DMS 273 treated with DMSO at 0.1 percent for 48 hours (cell line): ENCODE results near the gene KLF15.

Source experiments
- DNase-seq: peaks from one replicate; lab custom pipeline; 2025; lab: John Stamatoyannopoulos, UW

KLF15 gene

DNA sequence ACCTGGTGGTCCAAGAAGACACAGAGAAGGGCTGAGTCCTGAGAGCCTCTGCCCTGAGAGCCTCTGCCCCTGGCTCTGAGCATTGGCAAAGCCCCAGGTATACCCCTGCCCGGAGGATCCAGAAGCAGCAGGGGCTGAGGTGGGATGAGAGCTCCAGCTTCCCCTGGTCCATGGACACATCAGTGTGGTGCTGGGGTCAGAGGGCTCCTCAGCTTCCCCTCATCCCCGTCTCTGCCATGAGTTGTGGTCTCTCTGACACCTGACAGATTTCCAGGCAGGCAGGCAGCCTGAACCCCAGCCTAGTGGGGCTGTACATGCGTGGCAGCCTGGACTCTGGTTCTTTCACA is 3.5 kb upstream of the KLF15 start:
- DNase-seq: no peak

DNA sequence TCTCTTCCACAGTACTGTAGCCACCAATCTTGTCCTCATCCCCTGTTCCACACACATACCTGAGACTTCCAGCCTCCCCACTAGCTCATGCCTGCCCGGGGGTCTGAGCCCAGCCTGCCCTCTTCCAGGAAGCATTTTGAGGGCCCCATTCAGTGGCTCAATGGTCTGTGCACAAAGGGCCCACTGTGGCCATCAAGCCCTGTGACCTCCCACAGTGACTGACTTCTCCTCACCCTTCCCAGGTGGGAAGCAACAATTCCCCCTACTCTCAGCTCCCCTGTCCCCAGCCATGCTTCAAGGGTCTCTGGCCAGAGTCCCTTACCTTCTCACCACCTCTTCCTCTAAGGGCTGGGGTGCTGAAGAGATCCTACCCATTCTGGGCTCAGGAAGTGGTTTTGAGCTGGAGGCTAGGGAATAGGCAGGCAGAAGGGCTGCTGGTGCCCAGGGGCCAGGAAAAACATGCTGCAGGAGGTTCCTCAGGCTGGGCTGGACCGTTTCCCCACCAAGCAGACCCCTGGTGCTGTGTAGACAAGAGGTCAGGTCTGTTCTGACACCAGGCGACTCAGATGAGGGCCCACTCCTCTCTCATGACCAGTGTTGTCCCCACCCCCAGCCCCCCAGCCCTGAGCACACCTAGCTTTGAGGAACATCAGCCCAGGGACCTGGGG is 3.0 kb upstream of the KLF15 start:
- no peak for DNase-seq

DNA sequence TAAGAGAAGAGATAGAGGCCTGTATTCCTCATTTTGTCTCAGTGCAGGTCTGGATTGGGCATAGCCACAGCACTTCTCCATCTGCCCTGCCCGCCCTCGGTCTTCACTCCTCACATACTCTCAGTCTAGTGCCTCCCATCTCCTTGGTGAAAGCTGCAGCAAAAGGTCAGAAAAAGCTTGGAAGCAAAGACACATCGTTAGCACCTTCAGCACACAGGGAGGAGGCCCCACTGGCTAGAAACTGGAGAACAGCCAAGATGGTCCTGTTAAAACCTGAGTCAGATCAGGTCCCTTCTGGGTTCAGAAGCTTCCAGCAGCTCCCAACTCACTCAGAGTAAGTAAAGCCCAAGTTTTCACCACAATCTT is 1.6 kb upstream of the KLF15 start:
- no peak for DNase-seq

DNA sequence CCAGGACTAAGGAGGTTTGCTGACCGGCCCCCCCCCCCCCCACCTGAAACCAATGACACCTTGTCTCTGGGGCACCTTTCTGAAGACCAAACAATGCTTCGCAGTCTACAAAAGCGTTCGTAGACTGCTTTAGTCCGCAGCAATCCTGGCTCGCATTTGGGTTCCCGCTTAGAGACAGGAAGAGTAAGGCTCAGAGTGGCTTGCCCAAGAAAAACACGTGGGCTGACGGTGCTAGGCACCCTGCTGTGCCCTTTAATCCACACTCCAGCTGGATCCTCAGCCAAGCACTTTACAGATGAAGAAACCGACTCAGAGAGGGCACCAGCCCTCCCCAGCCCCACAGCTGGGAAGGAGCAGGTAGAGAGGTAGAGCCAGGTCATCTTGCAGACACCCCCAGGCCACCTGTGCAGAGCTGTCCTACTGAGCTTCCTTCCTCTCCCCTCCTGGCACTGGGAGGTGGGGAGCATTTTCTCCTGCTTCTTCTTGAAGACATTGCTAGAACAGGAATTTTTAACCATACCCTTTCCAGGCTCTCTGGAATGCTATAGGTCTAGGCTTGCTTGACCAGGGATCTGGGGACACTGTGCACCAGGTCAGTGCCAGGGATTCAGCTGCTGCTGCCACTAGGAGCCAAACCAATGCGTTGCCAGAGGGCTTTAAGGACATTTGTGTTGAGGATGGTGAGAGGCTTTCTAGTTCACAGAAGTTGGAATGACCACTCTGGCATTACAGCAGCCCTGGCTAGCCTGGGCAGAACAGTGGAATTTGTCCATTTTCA is 1.0 kb upstream of the KLF15 start:
- peak; percentile 56 for DNase-seq

DNA sequence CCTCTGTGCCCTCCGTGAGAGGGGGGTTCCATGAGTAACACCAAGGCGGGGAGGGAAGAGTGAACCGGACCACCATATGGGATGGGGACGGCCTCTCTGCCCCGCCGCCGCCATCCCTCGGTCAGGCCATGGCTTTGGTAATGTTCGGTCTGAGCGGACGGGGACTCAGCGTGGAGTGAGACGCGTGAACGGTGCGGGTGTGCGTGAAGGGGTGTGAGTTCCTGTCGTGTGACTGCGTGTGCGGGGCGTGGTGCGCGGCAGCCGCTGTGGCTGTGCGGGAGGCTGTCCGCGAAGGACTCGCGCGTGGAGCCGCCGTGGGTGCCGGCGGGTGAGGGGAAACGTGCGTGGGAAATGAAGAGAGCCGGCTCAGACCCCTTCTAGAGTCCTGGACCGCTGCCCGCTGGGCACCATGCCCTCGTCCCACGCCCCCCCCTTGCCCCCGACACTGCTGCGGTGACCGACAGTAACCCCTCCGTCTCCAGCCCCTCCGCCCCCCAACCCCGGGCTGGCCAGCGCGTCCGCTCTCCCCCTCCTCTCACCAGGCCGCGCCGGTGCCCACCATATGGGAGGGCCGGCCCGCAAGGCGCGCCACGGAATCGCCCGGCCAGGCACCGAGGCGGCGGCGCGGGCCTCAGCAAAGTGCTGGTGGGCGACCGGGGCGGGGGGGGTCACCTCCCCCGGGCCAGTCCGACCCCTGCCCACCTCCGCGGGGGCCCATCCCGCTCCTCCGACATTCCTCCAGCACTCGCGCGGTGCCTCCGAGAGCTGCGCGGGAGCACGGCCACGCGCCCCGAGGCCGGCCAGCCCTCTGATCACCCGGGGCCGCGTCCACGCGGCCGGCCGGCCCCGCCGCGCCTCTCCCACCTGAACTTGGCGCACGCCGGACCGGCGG is 589 bp downstream of the KLF15 start:
- no peak for DNase-seq

DNA sequence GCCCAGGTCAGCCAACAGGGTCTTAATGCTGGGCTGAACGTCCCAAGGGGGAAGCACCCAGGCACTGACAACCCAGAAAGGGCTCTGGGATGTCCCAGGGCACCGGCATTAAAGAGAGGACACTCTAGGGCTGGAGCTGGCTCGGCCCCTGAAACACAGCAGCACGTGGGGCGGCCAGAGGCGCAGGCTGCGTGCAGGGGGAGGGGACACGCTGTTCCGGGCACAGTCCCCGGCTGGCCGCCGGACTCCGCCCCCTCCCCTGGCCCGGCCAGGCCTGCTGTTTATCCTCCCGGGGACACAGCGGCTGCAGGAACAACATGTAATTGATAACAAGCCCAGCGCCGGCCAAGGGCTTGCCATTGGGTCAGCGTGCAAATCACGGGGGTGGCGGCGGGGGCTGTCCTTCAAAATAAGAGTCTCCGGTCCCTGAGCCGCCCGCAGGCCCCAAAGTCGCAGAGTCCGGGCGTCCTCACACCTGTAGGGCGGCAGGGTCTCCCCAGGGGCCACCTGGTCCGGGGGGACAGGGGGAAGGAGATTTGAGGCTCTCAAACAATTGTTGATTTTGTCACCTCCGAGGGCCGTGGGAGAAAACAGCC is 1.3 kb downstream of the KLF15 start:
- DNase-seq: peak; percentile 27

DNA sequence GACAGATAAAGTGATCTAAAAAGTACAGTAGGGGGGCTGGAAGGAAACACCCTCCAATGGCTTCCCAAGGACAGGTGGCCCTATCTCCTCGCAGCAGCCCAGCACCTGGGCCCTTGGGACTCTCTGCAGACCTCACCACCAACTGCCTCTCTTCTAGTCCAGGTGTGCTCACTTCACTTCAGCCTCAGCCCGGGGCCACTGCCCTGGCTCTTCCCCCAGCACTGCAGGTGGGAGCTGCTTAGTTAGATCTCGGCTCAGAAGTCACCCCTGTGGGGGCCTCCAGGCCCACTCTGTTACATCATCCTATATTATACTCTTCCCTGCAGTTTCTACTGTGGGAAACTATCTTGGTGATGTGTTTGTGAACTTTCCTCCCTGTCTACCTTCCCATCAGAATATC is 2.0 kb downstream of the KLF15 start:
- no peak for DNase-seq

DNA sequence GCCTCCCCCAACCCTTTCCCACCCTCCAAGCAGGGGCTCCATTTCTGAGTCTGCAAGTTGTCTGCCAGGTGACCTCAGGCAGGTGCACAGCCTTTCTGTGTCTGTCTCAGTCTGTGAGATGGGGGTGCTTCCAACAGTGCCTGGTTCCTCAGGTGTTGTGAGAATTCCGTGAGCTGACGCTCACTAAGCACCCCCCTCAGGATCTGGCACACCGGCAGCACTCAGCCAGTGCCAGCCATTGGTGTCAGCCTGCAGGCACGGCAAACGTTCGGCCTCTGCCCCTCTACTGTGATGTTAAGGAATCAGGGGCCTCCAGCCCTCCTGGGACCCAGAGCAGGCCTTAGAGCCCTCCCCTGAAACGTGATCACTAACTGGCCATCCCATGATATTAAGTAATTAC is 2.4 kb downstream of the KLF15 start:
- no peak for DNase-seq

- DNase-seq: no peak
These were observed 3.4 kb downstream of the KLF15 start for GRCh38 chr3:126353694-126354321.

DNA sequence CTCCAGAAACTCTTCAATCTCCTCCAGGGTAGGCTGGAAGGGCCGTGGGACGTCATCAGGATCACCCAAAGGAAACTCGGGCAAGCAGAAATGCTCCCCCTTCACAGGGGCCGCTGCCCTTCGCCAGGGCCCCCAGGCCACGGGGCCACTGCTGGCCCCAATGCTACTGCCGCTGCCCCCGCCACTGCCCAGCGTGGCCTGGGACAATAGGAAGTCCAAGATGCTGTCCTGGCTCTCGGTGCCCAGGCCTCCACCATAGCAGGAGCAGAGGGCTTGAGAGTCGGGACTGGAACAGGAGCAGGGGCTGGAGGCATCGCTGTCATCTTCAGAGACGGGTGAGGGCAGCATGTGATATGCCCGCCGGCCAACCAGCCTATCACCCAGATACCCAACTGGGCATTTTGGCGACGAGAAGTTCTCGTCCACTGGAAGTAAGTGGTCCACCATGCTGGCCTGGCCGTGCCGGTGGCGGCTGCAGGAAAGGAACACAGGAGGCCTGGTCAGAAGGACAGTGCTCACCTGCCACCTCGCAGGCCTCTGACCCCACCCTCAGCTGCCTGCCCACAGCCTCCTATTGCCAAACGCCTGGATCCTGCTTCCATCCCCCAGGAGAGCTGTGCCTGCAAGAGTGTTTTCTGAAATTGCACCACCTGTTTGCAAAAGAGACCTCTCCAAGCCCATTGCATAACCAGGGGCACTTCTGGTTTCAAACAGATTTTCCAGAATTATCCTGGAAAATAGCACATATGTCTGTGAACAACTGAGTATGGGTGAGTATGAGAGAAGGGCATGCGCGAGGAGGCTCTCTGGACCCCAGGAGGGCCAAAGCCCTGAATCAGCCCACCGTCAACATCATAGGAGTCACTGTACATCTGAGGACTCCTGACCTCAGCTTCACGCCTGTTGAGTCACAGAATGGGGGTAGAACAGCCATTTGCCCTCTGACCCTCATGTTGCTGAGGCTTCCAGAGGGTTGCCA is 4.4 kb downstream of the KLF15 start:
- DNase-seq: no peak

DNA sequence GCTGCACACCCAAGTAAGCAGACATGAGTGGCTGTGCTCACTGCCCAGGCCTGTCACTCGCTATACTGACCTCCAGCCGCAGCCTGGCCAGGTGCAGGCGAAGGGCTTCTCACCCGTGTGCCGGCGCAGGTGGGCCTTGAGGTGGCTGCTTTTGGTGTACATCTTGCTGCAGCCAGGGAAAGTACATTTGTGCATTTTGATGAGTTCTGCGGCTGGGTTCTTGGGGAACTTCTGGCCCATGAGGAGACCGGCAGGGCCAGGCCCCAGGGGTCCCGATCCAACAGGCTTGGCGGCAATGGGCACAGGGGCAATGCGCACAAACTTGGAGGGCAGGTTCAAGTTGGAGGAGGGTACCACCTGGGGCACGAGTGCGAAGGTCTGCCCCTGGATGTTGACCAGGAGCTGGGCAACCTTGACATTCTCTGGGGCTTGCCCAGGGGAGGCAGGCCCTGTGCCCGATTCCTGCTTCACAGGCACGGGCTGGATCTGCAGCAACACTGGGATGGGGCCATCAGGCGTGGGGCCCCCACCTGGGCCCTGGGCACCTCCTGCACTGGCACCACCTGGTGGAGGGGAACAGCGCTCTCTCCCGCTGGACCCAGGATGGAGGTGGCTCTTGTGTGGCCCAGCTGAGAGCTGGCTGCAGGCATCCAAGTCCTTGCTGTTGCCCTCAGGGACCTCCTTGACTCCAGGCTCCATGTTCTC is 5.3 kb downstream of the KLF15 start:
- no peak for DNase-seq

- DNase-seq: no peak
These were observed 6.0 kb downstream of the KLF15 start for GRCh38 chr3:126351086-126351770.

GRCh38 chr3:126350502-126351085 is 6.6 kb downstream of the KLF15 start:
- DNase-seq: no peak

- DNase-seq: no peak
These were observed 7.4 kb downstream of the KLF15 start for GRCh38 chr3:126349611-126350501.

DNA sequence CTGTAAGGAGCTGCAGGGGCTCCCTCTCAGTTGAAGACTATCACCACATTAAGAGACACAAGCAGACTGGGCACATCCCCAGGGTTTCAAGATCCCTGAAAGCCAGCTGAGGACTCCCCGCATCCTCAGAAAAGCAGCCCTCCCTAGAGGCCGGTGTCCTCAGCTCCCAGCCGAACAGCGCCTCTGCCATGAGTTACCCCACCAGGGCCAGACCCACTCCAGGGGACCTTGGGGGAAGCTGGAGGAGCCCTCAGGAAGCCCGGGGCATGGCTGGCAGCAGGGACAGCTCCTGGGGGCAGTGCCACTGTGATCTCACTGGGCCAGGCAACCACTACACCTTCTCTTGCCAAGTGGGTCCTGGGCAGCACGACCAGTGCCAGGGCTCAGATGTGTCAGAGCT is 8.1 kb downstream of the KLF15 start:
- DNase-seq: no peak

DNA sequence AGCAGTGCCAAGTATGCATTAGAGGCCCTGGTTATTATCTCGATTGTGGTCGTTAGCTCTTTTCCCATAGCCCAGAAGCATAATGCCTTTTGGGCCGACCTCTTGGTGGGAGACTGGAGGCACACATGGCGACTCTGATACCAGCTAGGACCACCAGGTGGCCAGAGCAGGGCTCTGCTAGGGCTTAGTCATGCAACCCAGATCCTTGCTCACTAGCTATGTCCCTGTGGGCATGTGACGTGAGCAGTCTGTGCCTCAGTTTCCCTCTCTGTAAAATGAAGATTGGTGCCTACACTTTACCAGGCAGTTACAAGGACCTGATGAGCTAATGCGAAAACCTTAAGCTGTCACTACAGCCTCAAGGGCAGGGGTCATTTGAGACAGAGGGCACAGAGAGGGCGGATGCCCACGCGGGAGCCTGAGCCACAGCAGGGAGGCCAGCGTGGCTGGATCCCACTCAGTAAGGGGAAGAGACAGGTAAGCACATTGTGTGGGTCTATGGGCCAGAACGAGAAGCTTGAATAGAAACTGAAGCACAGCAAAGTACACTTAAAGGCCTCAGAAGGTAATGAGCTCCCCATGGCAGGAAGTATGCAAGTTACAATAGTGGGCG is 8.8 kb downstream of the KLF15 start:
- no peak for DNase-seq

DNA sequence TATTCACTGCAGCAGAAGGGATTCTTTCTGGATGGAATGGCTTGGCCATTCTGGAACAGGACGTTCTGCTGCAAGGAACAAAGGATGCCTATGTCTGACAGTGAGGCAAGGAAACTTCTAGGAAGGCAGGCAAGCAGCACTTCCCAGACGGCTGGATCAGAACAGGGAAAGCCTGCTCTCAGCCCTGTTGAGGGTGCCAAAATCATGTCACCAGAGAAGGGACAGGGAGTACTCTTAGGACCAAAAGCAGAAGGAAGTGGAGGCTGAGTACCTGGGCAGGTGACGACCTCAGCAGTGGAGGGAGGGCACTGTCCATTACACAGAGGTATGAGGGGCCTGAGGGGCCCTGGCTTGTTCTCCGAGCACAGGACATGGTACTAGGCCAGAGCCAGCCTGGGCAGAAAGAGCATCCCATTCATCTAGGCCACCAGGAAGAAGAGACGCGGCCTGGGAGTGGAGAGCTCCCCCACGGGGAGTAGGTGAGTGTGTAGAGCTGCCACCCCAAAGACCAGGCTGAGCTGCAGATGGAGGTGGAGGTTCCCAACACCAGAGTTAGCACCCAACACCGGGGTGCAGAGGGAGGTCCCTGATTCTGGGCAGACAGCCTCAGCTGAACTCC is 9.6 kb downstream of the KLF15 start:
- DNase-seq: no peak
